ENCODE data around the gene KLRC3. TPM values are rescaled to one million over a fixed set of nuclear protein-coding genes. Genes with fewer than 3 reads are reported as not detected.

KLRC3 gene
- total and polyA plus RNA-seq, 10 of the 15 experiments (the other 5 are each of a cell fraction or from before 2014, with no cell fraction given): 0.09 to 0.22 (median 0.09) TPM; not detected in 7

DNA sequence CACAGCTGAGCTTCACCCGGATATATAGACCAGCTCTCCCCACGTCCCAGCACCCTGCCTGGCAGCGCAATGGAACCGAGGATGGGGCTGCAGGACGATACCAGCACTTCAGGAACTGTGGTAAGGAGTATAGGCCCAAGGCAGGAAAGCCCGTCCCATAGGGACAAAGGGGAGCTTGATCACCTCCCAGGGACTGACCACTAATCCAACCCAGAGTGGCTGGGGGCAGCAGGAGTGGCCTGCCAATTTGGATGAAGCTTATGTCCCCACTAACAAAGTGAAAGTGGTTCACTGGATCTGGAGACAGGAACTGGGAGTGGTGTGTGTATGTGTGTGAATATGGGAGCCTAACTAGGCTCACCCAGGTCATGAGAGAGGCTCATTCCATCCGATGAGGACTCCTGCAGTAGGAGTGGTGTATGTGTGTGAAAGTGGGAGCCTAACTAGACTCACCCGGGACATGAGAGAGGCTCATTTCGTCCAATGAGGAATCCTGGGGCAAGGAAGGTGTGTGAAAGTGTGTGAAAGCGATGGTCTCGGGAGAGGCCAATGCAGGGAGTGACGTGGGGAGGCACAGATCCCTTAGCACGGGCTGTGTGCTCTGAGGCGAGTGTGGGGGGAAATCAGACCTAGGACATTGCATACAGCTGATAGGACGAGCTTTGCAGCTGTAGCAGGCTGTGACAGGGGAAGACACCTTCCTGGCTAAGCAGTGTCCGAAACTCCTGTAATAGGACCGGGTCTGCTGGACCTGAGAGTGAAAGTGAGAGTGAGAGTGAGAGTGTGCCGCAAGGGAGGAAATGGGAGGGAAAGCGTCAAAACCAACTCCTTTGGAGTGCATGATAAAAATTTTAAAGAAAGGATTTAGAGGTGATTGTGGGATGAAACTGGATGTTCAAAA lies 56.2 kb downstream of the KLRC3 start (continued):
- TF ChIP-seq, protein P1, sequence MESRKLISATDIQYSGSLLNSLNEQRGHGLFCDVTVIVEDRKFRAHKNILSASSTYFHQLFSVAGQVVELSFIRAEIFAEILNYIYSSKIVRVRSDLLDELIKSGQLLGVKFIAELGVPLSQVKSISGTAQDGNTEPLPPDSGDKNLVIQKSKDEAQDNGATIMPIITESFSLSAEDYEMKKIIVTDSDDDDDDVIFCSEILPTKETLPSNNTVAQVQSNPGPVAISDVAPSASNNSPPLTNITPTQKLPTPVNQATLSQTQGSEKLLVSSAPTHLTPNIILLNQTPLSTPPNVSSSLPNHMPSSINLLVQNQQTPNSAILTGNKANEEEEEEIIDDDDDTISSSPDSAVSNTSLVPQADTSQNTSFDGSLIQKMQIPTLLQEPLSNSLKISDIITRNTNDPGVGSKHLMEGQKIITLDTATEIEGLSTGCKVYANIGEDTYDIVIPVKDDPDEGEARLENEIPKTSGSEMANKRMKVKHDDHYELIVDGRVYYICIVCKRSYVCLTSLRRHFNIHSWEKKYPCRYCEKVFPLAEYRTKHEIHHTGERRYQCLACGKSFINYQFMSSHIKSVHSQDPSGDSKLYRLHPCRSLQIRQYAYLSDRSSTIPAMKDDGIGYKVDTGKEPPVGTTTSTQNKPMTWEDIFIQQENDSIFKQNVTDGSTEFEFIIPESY (IDR thresholded peaks at IDR 0.05): no peak
- TF ChIP-seq, protein P2, sequence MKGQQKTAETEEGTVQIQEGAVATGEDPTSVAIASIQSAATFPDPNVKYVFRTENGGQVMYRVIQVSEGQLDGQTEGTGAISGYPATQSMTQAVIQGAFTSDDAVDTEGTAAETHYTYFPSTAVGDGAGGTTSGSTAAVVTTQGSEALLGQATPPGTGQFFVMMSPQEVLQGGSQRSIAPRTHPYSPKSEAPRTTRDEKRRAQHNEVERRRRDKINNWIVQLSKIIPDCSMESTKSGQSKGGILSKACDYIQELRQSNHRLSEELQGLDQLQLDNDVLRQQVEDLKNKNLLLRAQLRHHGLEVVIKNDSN (IDR thresholded peaks at IDR 0.05; ENCODE audit: borderline replicate concordance, extremely low read length, insufficient read depth, low read depth, low read length): no peak
- TF ChIP-seq RAD51 (IDR thresholded peaks at IDR 0.05) (no peak), STAT1 (conservative IDR thresholded peaks at IDR 0.05) (no peak), HDAC2 (IDR thresholded peaks at IDR 0.05) (no peak), NFYB (IDR thresholded peaks at IDR 0.05; ENCODE audit: insufficient read depth, low read depth, low read length) (no peak), SIN3A (IDR thresholded peaks at IDR 0.05; ENCODE audit: low read depth, low read length) (no peak), FOS (IDR thresholded peaks at IDR 0.05; ENCODE audit: borderline replicate concordance, extremely low read depth, insufficient read length) (no peak), RELA (IDR thresholded peaks at IDR 0.05; ENCODE audit: borderline replicate concordance, partially characterized antibody) (peak; percentile 27), NBN (IDR thresholded peaks at IDR 0.05) (0 out of 2 replicates have a peak, but pooled peaks have one; percentile 58), ZNF622 (IDR thresholded peaks at IDR 0.05) (no peak), GATAD2B (conservative IDR thresholded peaks at IDR 0.05; ENCODE audit: low read depth) (no peak; the same call in 1 of the 2 replicates), ATF7 (IDR thresholded peaks at IDR 0.05; ENCODE audit: low read depth) (peak; percentile 67), POLR2AphosphoS2 (IDR thresholded peaks at IDR 0.05; ENCODE audit: low read depth, low read length) (no peak), MEF2A (IDR thresholded peaks at IDR 0.05; ENCODE audit: insufficient read depth, low read depth, low read length) (no peak), RB1 (IDR thresholded peaks at IDR 0.05; ENCODE audit: borderline replicate concordance) (no peak), EED (IDR thresholded peaks at IDR 0.05; ENCODE audit: low read depth) (peak; percentile 95; the same call in 1 of the 2 replicates), BCL11A (IDR thresholded peaks at IDR 0.05; ENCODE audit: low read depth, low read length) (peak; percentile 71), IKZF1 (conservative IDR thresholded peaks at IDR 0.05) (peak; percentile 83; the same call in 1 of the 2 replicates), SMARCA5 (IDR thresholded peaks at IDR 0.05) (no peak; the same call in 1 of the 2 replicates), RCOR1 (conservative IDR thresholded peaks at IDR 0.05; ENCODE audit: low read depth, low read length) (no peak), MYC (IDR thresholded peaks at IDR 0.05; ENCODE audit: insufficient read depth, insufficient read length, insufficient replicate concordance, low read length, severe bottlenecking) (no peak)
- TF ChIP-seq, protein P3, sequence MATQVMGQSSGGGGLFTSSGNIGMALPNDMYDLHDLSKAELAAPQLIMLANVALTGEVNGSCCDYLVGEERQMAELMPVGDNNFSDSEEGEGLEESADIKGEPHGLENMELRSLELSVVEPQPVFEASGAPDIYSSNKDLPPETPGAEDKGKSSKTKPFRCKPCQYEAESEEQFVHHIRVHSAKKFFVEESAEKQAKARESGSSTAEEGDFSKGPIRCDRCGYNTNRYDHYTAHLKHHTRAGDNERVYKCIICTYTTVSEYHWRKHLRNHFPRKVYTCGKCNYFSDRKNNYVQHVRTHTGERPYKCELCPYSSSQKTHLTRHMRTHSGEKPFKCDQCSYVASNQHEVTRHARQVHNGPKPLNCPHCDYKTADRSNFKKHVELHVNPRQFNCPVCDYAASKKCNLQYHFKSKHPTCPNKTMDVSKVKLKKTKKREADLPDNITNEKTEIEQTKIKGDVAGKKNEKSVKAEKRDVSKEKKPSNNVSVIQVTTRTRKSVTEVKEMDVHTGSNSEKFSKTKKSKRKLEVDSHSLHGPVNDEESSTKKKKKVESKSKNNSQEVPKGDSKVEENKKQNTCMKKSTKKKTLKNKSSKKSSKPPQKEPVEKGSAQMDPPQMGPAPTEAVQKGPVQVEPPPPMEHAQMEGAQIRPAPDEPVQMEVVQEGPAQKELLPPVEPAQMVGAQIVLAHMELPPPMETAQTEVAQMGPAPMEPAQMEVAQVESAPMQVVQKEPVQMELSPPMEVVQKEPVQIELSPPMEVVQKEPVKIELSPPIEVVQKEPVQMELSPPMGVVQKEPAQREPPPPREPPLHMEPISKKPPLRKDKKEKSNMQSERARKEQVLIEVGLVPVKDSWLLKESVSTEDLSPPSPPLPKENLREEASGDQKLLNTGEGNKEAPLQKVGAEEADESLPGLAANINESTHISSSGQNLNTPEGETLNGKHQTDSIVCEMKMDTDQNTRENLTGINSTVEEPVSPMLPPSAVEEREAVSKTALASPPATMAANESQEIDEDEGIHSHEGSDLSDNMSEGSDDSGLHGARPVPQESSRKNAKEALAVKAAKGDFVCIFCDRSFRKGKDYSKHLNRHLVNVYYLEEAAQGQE (IDR thresholded peaks at IDR 0.05; ENCODE audit: low read depth, low read length): no peak
- TF ChIP-seq, protein P4, sequence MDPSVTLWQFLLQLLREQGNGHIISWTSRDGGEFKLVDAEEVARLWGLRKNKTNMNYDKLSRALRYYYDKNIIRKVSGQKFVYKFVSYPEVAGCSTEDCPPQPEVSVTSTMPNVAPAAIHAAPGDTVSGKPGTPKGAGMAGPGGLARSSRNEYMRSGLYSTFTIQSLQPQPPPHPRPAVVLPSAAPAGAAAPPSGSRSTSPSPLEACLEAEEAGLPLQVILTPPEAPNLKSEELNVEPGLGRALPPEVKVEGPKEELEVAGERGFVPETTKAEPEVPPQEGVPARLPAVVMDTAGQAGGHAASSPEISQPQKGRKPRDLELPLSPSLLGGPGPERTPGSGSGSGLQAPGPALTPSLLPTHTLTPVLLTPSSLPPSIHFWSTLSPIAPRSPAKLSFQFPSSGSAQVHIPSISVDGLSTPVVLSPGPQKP (IDR thresholded peaks at IDR 0.05; ENCODE audit: low read depth, low read length): no peak
